Subcutaneous adipose tissue (tissue), 4 donors: ENCODE measurements around the gene TLN1. TPM values are rescaled to one million over a fixed set of nuclear protein-coding genes. Genes with fewer than 3 reads are reported as not detected.

Experiments
- CTCF ChIP-seq: fragments of 450-650 bp; IDR thresholded peaks from one replicate; pipeline ENCODE4 v1.5.1; 2016; ENCODE audit warnings: low read depth, mild to moderate bottlenecking, control low read depth, antibody characterized with exemption, moderate library complexity
- total RNA-seq, 4 donors: library from RNA; depleted of rRNA; stranded (reverse); fragments of >200 nt; gene quantifications; one replicate each; pipeline ENCODE4 v1.1.0, GENCODE V29; 2016

TLN1 gene
- total RNA-seq, 4 donors from 2014 or later, result 247 to 590 (median 461) TPM

GRCh38 chr9:35712762-35713400, 19.1 kb downstream of the TLN1 start:
- TF ChIP-seq CTCF, result no peak

- TF ChIP-seq CTCF, result no peak
These were observed 20.2 kb downstream of the TLN1 start for GRCh38 chr9:35711501-35712428.

GRCh38 chr9:35710818-35711500, 21.0 kb downstream of the TLN1 start:
- no peak for TF ChIP-seq CTCF

- no peak for TF ChIP-seq CTCF
These were observed 23.8 kb downstream of the TLN1 start for GRCh38 chr9:35708146-35708545.

GRCh38 chr9:35706951-35707350, 25.0 kb downstream of the TLN1 start:
- no peak for TF ChIP-seq CTCF

GRCh38 chr9:35705836-35706430, 26.1 kb downstream of the TLN1 start:
- no peak for TF ChIP-seq CTCF

GRCh38 chr9:35705372-35705771, 26.6 kb downstream of the TLN1 start:
- no peak for TF ChIP-seq CTCF
